ENCODE results near the gene MPC1L.

DNA sequence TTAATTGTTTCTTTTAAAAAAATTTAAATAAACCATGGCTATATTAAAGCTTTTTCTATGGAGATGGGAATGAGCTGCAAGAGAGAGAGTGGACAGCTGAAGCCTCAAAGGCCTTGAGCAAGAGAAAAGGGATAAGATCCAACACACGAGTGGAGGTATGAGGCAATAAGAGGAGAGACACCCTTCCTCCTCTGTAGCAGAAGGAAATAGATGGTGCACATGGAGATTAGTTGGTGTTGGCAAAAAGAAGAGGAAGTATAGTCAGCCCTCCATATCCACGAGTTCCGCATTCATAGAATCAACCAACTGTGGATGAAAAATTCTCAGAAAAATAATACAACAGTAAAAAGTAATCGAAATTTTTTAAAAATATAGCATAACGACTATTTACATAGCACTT, 20.9 kb downstream of the MPC1L start:
- TF ChIP-seq TAF1 (IDR thresholded peaks at IDR 0.05; ENCODE audit: borderline replicate concordance, insufficient read depth, low read length) (no peak), POLR2AphosphoS5 (IDR thresholded peaks at IDR 0.05; ENCODE audit: low read depth, low read length) (no peak), SIN3A (IDR thresholded peaks at IDR 0.05; ENCODE audit: borderline replicate concordance, insufficient read depth, low read length) (no peak), REST (IDR thresholded peaks at IDR 0.05; ENCODE audit: insufficient read depth in 1 of 2, low read depth in 2 of 2, low read length in 2 of 2) (no peak), FOXP2 (optimal IDR thresholded peaks at IDR 0.05; ENCODE audit: borderline replicate concordance, extremely low read depth, extremely low read length, insufficient read depth) (no peak)
